ENCODE measurements around the gene SLC13A3. TPM values are rescaled to one million over a fixed set of nuclear protein-coding genes. Genes with fewer than 3 reads are reported as not detected.

Gene SLC13A3
- total RNA-seq, 1 experiment from 2014 or later: 17.5 TPM

DNA sequence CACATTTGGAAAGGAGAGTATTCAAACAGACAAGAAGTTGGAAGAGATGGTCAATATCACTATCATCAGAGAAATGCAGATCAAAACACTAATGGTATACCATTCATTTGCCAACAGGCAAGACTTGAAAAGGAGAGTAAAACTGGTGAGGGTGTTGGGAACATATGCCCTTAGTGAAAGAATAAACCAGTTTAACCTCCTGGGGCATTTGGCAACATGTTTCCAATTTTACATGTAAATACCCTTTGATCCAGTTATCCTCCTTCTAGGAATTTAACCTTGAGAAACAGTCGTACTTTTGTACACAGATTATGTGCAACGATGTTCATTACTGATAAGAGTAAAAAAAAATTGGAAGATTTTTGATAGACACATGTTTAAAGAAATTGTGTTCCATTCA is 66.8 kb downstream of the SLC13A3 start:
- no peak for DNase-seq
- peak overlapping the region in 1 of 3 experiments; percentile 46; a peak in 2 of 7 replicates for H3K27ac Mint-ChIP-seq
- Histone ChIP-seq H2BK5ac (ENCODE audit: insufficient read length, low read length) (no peak overlapping the region), H2BK120ac (ENCODE audit: low read depth, low read length, poor library complexity, severe bottlenecking) (no peak overlapping the region), H2BK20ac (ENCODE audit: low read depth, low read length, poor library complexity, severe bottlenecking) (no peak overlapping the region), H3K18ac (ENCODE audit: insufficient read length, low read depth, low read length) (no peak overlapping the region), H4K5ac (ENCODE audit: insufficient read length, low read depth, low read length) (no peak overlapping the region), H3K79me2 (ENCODE audit: insufficient read depth, low read length) (no peaks in the 10 kb centered on the region), H3K4me2 (ENCODE audit: insufficient read depth, insufficient read length, low read length) (no peak overlapping the region), H3K23ac (ENCODE audit: insufficient read length, low read depth, low read length) (no peak overlapping the region), H3K56ac (ENCODE audit: insufficient read length, low read depth, low read length) (no peak overlapping the region), H2BK15ac (ENCODE audit: low read depth, low read length) (no peak overlapping the region), H3K4ac (ENCODE audit: low read depth, low read length) (no peak overlapping the region), H3K23me2 (ENCODE audit: insufficient read length, low read depth, low read length, poor library complexity, severe bottlenecking) (no peaks in the 10 kb centered on the region), H3K27ac (ENCODE audit: insufficient read length, low read depth, low read length) (no peak overlapping the region), H2AFZ (ENCODE audit: low read length) (no peak overlapping the region), H2BK12ac (ENCODE audit: insufficient read length, low read depth, low read length) (no peak overlapping the region), H4K20me1 (ENCODE audit: control insufficient read depth, insufficient read depth, insufficient read length) (no peaks in the 10 kb centered on the region), H3T11ph (ENCODE audit: low read length) (no peak overlapping the region), H2AK5ac (ENCODE audit: insufficient read length, low read length) (no peak overlapping the region), H3K27me3 (ENCODE audit: insufficient read depth, low read length) (no peaks in the 10 kb centered on the region), H3K4me1 (ENCODE audit: insufficient read depth, low read length) (peaks cover 6% of the 10 kb centered on the region), H3K14ac (ENCODE audit: insufficient read depth, low read length) (no peak overlapping the region), H4K8ac (replicated peaks; ENCODE audit: insufficient read length, low read depth, low read length) (no peak overlapping the region), H4K91ac (ENCODE audit: insufficient read length, low read depth, low read length) (no peak overlapping the region), H3K9ac (ENCODE audit: extremely low read depth, insufficient read length, low read length) (no peak overlapping the region), H3K79me1 (ENCODE audit: insufficient read depth, low read depth, low read length, poor library complexity, severe bottlenecking) (no peaks in the 10 kb centered on the region), H3K9me3 (ENCODE audit: control insufficient read depth, low read depth, low read length) (no peaks in the 10 kb centered on the region)
- H3K27me3 Mint-ChIP-seq (ENCODE audit: low read depth): no peaks in the 10 kb centered on the region
- peaks cover 37 to 48% of the 10 kb centered on the region in 2 experiments for H3K4me1 Mint-ChIP-seq
- H3K9me3 Mint-ChIP-seq: peaks cover 13 to 14% of the 10 kb centered on the region in 2 experiments
- WGBS (ENCODE audit: extremely low coverage, insufficient read length, low lambda C conversion rate): no CpG with 5 or more reads among the region's 2 CpGs
- H3K36me3 Mint-ChIP-seq (ENCODE audit: insufficient read depth in 1 of 3, low read depth in 3 of 3): peaks cover 12 to 28% (median 16%) of the 10 kb centered on the region in 3 experiments
- H3K4me3 Mint-ChIP-seq: no peak overlapping the region
- TF ChIP-seq, protein P1, sequence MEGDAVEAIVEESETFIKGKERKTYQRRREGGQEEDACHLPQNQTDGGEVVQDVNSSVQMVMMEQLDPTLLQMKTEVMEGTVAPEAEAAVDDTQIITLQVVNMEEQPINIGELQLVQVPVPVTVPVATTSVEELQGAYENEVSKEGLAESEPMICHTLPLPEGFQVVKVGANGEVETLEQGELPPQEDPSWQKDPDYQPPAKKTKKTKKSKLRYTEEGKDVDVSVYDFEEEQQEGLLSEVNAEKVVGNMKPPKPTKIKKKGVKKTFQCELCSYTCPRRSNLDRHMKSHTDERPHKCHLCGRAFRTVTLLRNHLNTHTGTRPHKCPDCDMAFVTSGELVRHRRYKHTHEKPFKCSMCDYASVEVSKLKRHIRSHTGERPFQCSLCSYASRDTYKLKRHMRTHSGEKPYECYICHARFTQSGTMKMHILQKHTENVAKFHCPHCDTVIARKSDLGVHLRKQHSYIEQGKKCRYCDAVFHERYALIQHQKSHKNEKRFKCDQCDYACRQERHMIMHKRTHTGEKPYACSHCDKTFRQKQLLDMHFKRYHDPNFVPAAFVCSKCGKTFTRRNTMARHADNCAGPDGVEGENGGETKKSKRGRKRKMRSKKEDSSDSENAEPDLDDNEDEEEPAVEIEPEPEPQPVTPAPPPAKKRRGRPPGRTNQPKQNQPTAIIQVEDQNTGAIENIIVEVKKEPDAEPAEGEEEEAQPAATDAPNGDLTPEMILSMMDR (conservative IDR thresholded peaks at IDR 0.05): no peak

Data from H9 (cell line).